Posterior vena cava (tissue), 2 donors: ENCODE results near the gene EXD2. TPM values are rescaled to one million over a fixed set of nuclear protein-coding genes. Genes with fewer than 3 reads are reported as not detected.
"Not testable (repeated sequence)": the region's sequence is repeated elsewhere in the genome, so short reads cannot be mapped to it uniquely, and the experiment has no call there.

Experiments
- DNase-seq: peaks from one replicate; pipeline ENCODE4 v3.0.0-alpha.2; 2020; ENCODE audit warnings: low spot score
- intact Hi-C, 2 donors: fragments of 100-400 bp; cut with DNase I; formaldehyde crosslinking; loops; one replicate each; pipeline versions ENCODE4 v1.14.1 to v1.14.2; 2022 to 2023
- long read RNA-seq, 2 donors: library from polyadenylated mRNA; unstranded; transcript quantifications; one replicate each; pipeline ENCODE4 v2.0.0, GENCODE V29; 2020 to 2021
- total RNA-seq, 2 donors: library from RNA; stranded (reverse); fragmentation: NEBNext Ultra II Directional; extraction: Animal tissue kit (Norgen Biotek cat#: 25700); gene quantifications; one replicate each; pipeline ENCODE4 v1.2.1, GENCODE V29; 2021
- donor health status: DM: yes; HTN: yes; CAD: no.
- donor health status: DM: yes; HTN: yes; CAD: no.

EXD2 gene
- 10 to 100 TPM; 17.9 to 21.0 TPM for total RNA-seq
- long read RNA-seq, donor 1, partial matches to known transcripts: 2 of 6 reads
- long read RNA-seq, donor 1, other reads (novel, unspliced or antisense): 3 of 6 reads
- long read RNA-seq, donor 2, partial matches to known transcripts: 4 of 28 reads
- long read RNA-seq, donor 2, other reads (novel, unspliced or antisense): 17 of 28 reads

- intact Hi-C loops: no loop called here
Measured at GRCh38 chr14:69191340-69192111, at the start of gene EXD2. TSS of gene EXD2 (plus strand) at chr14:69191498. CDS start at chr14:69209471, 17,973 bp downstream.

GRCh38 chr14:69141550-69141949, 49.7 kb upstream of the EXD2 start:
- DNase-seq: no peak
- intact Hi-C loops: no loop called here

More at GRCh38 chr14:69191340-69192111, at the start of gene EXD2:
- DNase-seq: peak; percentile 93

DNA sequence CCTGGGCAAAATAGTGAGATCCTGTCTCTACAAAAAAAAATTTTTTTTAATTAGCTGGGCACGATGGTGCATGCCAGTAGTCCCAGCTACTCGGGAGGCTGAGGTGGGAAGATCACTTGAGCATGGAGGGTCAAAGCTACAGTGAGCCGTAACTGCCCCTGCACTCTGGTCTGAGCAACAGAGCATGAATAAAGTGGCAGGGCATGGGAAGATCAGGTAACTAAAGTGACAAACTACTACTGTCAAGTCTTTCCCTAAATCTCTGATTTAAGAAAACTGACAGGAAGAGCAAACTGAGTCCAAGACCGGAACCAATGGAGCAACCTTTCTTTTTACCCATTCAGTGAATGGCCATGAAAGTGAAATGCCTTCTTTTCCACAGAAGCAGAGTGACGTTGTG, 49.2 kb upstream of the EXD2 start:
- DNase-seq: no peak
- intact Hi-C loops: no loop called here

DNA sequence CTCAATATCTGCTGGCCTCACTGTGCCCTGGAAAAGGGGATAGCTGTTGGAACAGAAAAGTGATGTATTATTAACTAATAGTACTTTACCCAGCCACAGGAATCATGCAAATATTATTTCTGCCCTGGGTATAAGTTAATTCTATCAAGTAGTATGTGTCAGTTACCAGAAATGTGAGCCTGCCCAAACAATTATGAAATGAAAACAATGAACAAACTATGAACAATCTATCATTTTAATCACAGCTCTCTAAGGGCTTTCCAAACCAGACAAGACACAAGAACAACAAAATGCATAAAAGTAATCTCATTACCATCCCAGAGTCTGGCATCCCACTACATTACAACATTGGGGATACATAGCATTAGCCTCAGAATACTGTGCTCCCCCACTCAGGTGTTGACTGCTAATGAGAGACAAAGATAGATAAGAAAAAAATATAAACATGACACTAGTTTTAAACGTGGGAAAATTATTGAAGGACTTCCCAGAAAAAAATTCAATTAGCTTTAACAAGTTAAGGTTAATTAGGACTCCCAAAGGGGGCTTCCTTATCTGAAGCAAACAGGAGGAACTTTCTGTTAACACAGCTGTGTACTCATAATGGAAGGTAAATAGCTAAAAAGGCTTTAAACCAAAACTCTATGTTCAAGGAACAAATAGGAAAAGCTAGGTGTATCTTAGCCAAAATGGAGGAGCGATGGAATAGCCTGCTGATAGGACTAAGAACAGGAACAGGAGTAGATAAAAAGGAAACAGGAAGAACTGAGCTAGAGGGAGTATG, 41.6 kb upstream of the EXD2 start:
- intact Hi-C loops: no loop called here
- no peak for DNase-seq

GRCh38 chr14:69151458-69152180, 39.7 kb upstream of the EXD2 start:
- peak; percentile 91 for DNase-seq
- intact Hi-C loops: no loop called here

DNA sequence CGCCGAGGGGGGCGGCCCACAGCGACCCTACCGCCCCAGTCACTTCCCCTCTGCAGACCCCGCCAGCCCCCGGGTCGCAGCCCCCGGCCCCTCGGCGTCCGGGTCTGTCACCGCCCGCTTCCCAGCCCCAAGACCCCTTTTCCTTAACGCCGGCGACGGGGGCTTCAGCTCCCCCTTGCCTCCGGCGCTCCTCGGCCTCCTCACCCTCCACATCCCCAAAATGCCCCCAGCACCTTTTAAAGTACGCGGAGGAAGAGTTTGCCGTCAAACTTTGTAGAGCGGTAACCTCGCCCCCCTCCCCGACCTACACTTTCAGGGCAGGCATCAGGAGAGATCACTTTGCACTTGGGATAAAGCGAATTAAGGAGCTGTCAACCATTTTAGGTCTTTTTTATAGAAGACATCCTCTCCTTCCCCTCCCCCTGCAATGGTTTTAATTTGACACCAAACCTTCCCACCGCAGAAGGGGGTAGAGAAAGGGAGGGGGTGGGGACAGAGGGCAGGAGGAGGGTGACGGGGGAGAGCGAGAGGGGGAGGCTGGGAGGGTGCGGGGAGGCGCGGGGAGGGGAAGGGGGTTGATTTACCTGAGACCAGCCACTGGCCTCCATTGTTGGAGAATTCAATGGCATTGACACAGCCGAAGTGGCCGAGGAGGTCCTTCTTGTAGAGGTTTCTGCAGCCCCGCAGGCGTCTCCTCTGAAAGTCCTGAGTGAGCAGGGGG, 39.0 kb upstream of the EXD2 start:
- intact Hi-C loops: no loop called here
- DNase-seq: peak; percentile 80

DNA sequence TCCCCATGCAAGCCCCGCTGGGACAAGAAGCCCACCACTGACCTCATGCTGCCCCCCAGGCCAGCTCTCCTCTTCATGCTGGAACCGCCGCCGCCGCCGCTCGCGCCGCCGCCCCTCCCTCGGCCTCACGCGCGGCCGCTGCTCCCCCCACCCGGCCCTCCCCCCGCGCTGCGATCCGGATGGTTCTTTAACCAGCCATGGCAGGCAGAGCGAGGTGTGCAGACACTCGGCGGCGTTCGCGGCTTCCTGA, 38.5 kb upstream of the EXD2 start, which contains the start of gene DCAF5:
DCAF5 (minus strand) TSS at position 218 of the 250 bp plus-strand sequence; CDS start at position 77, 141 bp downstream.
- intact Hi-C loops: no loop called here
- peak; percentile 97 for DNase-seq

- DNase-seq: no peak
- intact Hi-C loops: no loop called here
Measured at GRCh38 chr14:69153152-69153872, 38.0 kb upstream of the EXD2 start.

DNA sequence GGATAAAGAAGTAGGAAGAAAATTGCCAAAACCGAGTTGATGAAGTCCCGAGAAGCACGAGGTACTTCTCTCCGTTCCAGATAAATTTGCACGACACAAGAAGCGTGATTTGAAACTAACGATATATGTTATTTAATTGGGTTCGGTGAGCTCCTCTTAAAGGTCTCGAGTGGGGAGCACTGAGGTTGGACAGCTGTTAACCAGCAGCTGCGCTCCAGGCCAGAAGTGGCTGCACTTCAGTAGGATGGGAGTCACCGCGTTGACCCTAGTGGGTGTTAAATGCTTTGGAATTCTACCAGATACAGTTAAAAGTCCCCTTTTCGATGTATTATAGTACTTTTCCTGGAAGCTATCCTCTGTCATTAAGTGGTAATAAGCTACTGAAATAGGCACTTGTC, 37.4 kb upstream of the EXD2 start:
- DNase-seq: no peak
- intact Hi-C loops: no loop called here

GRCh38 chr14:69154779-69155178, 36.5 kb upstream of the EXD2 start:
- no peak for DNase-seq
- intact Hi-C loops: no loop called here

GRCh38 chr14:69156224-69156623, 35.1 kb upstream of the EXD2 start:
- intact Hi-C loops: no loop called here
- DNase-seq: no peak

- intact Hi-C loops: no loop called here
- no peak for DNase-seq
Measured at GRCh38 chr14:69161590-69161989, 29.7 kb upstream of the EXD2 start.

- intact Hi-C loops, DNase-seq: not testable (repeated sequence)
Measured at GRCh38 chr14:69165787-69166186, 25.5 kb upstream of the EXD2 start.

GRCh38 chr14:69170839-69171238, 20.5 kb upstream of the EXD2 start:
- no peak for DNase-seq
- intact Hi-C loops: no loop called here

GRCh38 chr14:69171569-69171968, 19.7 kb upstream of the EXD2 start:
- intact Hi-C loops: no loop called here
- no peak for DNase-seq

GRCh38 chr14:69175130-69175529, 16.2 kb upstream of the EXD2 start:
- intact Hi-C loops: no loop called here
- DNase-seq: no peak

- intact Hi-C loops: no loop called here
- DNase-seq: no peak
Measured at GRCh38 chr14:69181491-69181890, 9.8 kb upstream of the EXD2 start.

DNA sequence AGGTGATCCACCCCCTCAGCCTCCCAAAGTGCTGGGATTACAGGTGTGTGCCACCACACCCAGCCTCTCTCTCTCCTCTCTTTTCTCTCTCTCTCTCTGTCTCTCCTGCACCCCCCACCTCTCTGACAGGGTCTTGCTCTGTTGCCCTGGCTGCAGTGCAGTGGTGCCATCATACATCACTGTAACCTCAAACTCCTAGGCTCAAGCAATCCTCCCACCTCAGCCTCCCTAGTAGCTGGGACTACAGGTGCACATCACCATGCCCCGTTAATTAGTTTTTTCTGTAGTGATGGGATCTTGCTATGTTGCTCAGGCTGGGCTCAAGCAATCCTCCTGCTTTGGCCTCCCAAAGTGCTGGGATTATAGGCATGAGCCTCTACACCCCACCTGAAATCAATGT, 8.7 kb upstream of the EXD2 start:
- not testable (repeated sequence) for DNase-seq

GRCh38 chr14:69183735-69184134, 7.6 kb upstream of the EXD2 start:
- DNase-seq: no peak
- intact Hi-C loops: no loop called here

More for the DNA sequence above, 8.7 kb upstream of the EXD2 start:
- intact Hi-C loops: not testable (repeated sequence)
